ENCODE data around the gene SPACA7.

DNA sequence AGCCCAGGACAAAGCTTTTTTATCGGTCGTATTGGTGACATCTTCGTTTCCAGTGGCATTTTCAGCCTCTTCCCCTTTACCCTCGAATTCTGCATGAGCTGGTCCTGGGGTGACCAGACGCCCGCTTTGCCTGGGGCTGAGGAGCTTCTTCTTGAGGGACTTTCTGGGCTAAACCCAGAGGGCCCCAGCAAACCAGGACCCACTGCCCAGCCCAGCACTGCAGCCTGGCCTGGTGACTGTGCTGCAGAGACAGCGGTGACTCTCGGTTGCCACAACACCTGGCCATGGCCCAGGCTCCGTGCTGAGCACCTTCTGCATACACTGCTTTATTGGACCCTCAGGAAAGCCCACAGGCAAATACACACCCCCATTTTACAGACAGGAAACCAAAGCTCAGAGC, 21.0 kb downstream of the SPACA7 start:
- TF ChIP-seq CTCF (IDR thresholded peaks at IDR 0.05) (no peak), POLR2A (IDR thresholded peaks at IDR 0.05) (no peak)

All from adrenal gland (tissue), 5 donors.